Nucleus accumbens (tissue), 56 donors: ENCODE measurements around the gene WDR70.
"Not testable (repeated sequence)": the region's sequence is repeated elsewhere in the genome, so short reads cannot be mapped to it uniquely, and the experiment has no call there.

Experiments
- DNase-seq, 56 donors: peaks; one replicate each; lab custom pipeline; 2025; lab: John Stamatoyannopoulos, UW

Gene WDR70

GRCh38 chr5:37667430-37667829, 288.3 kb downstream of the WDR70 start:
- DNase-seq: no peak

GRCh38 chr5:37667846-37668245, 288.7 kb downstream of the WDR70 start:
- DNase-seq: no peak

GRCh38 chr5:37668524-37669047, 289.5 kb downstream of the WDR70 start:
- peak in 1 of 56 donors; percentile 3 for DNase-seq

- not testable (repeated sequence) for DNase-seq
Measured at GRCh38 chr5:37672118-37672588, 293.0 kb downstream of the WDR70 start.

- not testable (repeated sequence) for DNase-seq
Measured at GRCh38 chr5:37674361-37674760, 295.2 kb downstream of the WDR70 start.

- not testable (repeated sequence) for DNase-seq
Measured at GRCh38 chr5:37679326-37679725, 300.2 kb downstream of the WDR70 start.

- DNase-seq: not testable (repeated sequence)
Measured at GRCh38 chr5:37679903-37680302, 300.8 kb downstream of the WDR70 start.

- DNase-seq: no peak
Measured at GRCh38 chr5:37683072-37683471, 304.0 kb downstream of the WDR70 start.

GRCh38 chr5:37685211-37685610, 306.1 kb downstream of the WDR70 start:
- no peak for DNase-seq

GRCh38 chr5:37685816-37686215, 306.7 kb downstream of the WDR70 start:
- DNase-seq: no peak

GRCh38 chr5:37688925-37689324, 309.8 kb downstream of the WDR70 start:
- not testable (repeated sequence) for DNase-seq

- not testable (repeated sequence) for DNase-seq
Measured at GRCh38 chr5:37694333-37694732, 315.2 kb downstream of the WDR70 start.

- no peak for DNase-seq
Measured at GRCh38 chr5:37694867-37695266, 315.7 kb downstream of the WDR70 start.

- no peak for DNase-seq
Measured at GRCh38 chr5:37695647-37696046, 316.5 kb downstream of the WDR70 start.

GRCh38 chr5:37696190-37697021, 317.3 kb downstream of the WDR70 start:
- DNase-seq: no peak

GRCh38 chr5:37701868-37702267, 322.8 kb downstream of the WDR70 start:
- DNase-seq: no peak

GRCh38 chr5:37703841-37704241, 324.7 kb downstream of the WDR70 start:
- DNase-seq: no peak

GRCh38 chr5:37704406-37704805, 325.3 kb downstream of the WDR70 start:
- no peak for DNase-seq

GRCh38 chr5:37709020-37709419, 329.9 kb downstream of the WDR70 start:
- DNase-seq: no peak

- DNase-seq: no peak
Measured at GRCh38 chr5:37710965-37711364, 331.8 kb downstream of the WDR70 start.

- DNase-seq: no peak
Measured at GRCh38 chr5:37712750-37713149, 333.6 kb downstream of the WDR70 start.

GRCh38 chr5:37714756-37715155, 335.6 kb downstream of the WDR70 start:
- DNase-seq: no peak
